GM12873 (cell line): ENCODE data around the gene SFRP2.

Experiments used
- TF ChIP-seq, protein P1 (sequence below): IDR thresholded peaks from 2 replicates; pipeline ENCODE4 v1.5.1; 2012; ENCODE audit warnings: low read depth, mild to moderate bottlenecking, moderate library complexity, low read length, control low read depth; ENCODE audit not compliant: insufficient read depth; ENCODE audit errors: missing control alignments

The SFRP2 gene

DNA sequence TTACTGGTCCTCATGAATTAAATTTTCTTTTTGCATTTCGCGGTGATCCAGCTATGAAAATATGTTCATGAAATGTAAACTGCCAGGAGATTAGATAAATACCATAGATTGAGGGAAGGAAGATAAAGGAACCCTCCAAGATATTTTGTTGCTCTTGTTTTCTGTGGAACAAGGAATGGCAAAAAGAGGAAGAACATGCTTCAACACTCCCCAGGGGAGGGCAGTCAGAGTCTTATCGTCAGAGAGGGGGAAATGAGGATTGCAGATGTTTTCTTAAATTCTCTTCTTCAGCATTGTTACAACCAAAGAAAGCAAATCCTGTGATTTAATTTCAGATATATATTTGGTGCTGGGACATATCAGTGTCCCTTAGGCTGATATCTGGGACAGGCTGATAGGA is 9.5 kb upstream of the SFRP2 start:
- TF ChIP-seq, protein P1, sequence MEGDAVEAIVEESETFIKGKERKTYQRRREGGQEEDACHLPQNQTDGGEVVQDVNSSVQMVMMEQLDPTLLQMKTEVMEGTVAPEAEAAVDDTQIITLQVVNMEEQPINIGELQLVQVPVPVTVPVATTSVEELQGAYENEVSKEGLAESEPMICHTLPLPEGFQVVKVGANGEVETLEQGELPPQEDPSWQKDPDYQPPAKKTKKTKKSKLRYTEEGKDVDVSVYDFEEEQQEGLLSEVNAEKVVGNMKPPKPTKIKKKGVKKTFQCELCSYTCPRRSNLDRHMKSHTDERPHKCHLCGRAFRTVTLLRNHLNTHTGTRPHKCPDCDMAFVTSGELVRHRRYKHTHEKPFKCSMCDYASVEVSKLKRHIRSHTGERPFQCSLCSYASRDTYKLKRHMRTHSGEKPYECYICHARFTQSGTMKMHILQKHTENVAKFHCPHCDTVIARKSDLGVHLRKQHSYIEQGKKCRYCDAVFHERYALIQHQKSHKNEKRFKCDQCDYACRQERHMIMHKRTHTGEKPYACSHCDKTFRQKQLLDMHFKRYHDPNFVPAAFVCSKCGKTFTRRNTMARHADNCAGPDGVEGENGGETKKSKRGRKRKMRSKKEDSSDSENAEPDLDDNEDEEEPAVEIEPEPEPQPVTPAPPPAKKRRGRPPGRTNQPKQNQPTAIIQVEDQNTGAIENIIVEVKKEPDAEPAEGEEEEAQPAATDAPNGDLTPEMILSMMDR = no peak

DNA sequence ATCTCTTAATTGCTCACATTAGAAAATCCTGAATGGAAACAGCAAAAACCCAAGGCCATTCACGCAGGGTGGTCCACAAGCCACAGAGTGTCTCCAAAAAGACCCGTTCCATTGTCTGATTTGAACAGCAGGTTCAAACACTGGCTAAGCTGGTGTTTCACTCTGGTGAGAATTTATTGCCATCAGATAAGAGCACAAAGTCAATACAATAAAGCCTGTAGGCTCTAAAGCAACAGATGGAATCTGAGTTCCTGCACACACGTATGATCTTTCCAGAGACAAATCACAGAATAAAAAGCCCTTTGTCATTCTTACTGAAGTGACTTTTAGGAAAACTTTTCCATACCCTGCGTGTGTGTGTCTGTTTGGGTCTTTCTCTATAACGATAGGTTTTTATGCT is 5.1 kb upstream of the SFRP2 start:
- TF ChIP-seq, protein P1 = no peak

DNA sequence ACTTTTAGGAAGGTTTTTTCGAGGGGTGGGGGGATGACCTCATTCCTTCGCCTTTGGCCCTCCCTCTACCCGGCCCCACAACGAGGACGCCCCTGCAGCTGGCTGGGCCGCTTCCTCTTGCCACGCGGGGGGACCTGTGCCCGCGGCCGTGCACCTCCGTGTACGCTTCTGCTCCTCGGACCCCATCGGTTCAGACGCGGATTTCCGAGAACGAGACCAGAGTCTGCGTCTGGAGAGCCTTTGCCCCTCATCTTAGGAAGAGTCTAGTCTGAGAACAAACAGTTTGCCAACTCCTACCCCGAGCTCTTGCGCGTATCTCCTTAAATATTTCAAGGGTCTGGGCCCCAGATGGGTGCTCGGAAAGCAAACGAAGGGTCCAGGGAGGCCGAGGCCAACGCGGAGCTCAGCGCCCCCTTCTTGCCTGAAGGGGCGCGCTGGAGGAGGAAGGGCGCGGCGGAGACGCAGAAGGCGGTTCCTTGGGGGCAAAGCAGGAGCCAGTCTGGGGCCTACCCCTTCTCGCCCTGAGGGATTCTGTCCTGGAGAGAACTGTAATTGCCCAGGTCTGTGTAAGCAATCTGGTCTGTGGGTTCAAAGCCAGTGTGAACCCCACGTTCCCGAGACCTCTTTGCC is 3.9 kb upstream of the SFRP2 start:
- TF ChIP-seq, protein P1 = no peak

DNA sequence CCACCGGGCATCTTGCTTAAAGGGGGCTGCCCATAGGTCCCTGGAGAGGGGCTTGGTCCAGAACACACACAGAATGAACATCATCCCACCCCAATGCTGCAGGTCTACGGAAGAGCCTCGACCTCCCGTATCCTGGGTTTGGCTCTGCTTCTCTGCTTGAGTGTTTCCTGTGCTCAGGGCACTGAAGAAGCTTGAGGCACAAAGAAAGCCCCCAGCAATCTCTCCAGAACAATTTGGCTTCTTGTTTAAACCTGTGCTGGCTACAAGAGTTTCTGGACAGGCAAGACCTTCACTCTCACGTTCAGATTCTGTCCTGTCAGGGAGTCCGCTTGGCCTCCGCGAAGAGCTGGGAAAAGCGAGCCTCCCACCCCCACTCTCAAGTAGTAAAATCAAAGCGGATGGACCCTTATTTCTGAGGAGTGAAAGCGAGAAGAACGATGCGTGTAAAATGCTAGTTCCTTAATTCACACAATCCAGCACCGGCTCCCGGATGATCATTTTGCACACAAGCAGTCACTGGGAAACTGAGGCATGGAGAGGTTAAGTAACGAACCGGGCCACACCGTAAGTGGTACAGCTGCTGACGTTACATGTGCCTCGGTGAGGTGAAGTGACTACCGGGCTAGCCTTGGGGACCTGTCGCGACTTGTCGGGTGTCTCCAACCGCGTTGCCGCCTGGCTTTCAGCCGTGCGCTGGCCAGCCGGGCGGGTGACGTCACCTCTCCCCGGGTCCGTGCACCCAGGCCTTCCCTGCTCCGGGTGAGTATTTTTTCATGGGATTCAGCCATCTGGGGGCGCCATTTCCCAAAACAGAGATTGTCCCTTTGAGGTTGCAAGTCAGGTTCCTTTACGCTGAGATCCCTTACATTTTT is 3.1 kb upstream of the SFRP2 start:
- TF ChIP-seq, protein P1 = no peak

DNA sequence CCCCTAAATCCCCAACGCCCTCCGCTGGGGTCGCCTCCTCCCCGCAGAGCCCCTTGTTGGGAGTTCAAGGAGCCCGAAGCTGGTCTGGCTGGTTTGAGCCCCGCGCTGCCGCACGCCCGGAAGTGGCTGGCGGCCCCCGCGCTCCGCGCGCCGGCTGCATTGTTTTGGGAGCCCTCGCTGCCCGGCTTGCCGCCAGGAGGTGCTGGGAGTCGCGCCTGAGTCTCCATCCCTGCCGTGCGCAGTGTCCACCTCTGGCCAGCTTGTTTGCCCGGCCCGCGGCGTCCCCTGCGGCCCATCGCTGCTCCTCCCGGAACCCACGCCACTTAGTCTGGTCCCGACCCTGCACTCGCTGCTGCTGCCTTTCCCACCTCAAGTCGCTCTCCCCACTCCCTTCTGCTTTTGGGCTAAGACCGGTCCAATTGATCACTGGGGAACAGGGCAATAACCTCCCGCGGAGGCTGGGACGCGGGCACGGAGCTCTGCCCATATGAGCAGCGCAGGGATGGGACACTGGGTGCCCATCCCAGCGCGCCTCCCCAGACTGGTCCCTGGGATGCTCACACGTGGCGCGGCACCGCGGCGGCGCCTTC is 2.2 kb upstream of the SFRP2 start:
- TF ChIP-seq, protein P1 = peak; percentile 28

DNA sequence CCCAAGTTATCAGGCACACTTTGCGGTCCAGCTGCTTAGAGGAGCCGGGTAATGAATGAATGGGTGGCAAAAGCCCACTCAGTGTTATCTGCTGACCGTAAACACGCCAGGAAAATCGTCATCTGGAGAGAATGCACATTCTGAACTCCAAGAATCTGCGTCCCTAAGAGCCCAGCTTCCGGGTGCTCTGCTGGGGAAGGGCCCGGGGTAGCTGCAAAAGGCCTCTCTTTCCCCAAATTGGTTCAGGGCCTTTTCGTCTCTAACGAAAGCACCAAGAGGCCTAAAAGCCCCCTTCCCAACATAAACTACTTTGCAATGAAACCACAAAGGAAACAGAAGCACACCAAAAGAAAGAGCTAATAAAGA is 1.6 kb upstream of the SFRP2 start:
- TF ChIP-seq, protein P1 = no peak
